ENCODE measurements around the gene UBR2.

Gene UBR2

GRCh38 chr6:42530751-42531150, 33.1 kb upstream of the UBR2 start:
- Histone ChIP-seq H3K4me1 (ENCODE audit: control insufficient read depth, insufficient read depth, low read length, unreplicated experiment) (no peaks in the 10 kb centered on the region), H3K79me2 (ENCODE audit: control insufficient read depth, insufficient read depth, low read length, unreplicated experiment) (no peaks in the 10 kb centered on the region), H3K27ac (ENCODE audit: low read depth, low read length) (no peak overlapping the region), H3K36me3 (ENCODE audit: insufficient read depth, low read length) (no peaks in the 10 kb centered on the region), H3K27me3 (ENCODE audit: insufficient read depth, low read length) (no peaks in the 10 kb centered on the region), H2AFZ (ENCODE audit: low read length, unreplicated experiment) (no peak overlapping the region), H3K4me3 (ENCODE audit: low read depth, low read length) (no peak overlapping the region)

DNA sequence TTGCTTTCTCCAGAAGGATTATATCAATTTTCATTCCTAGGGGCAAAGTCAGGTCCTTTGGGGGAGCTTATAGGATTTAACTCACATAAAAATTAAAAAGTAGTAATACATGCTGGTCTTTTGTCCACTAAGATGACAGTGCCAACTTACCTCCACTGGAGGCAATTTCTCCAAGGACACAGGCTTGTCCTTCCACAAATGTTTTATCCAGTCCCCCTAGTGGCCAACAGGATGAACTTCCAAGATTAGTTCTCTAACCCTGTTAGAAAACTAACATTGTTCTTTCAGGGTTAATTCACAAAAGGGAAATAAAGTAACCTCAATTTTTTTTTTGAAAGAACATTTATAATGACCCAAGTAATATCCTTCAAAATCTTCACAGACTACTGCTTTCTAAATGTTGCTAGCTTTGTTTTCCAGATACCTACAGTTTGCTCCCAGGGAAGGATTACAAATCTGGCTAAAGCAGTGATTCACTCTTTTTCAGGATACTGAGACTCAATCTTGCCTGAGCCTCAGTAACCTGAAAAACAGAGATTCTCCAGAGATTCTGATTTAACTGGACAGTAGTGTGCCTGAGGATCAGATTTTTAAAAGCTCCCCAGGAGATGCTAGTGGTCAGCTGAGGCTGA, 31.7 kb upstream of the UBR2 start:
- Histone ChIP-seq H3K4me1 (ENCODE audit: control insufficient read depth, insufficient read depth, low read length, unreplicated experiment) (no peaks in the 10 kb centered on the region), H3K79me2 (ENCODE audit: control insufficient read depth, insufficient read depth, low read length, unreplicated experiment) (no peaks in the 10 kb centered on the region), H3K27ac (ENCODE audit: low read depth, low read length) (no peak overlapping the region), H3K4me3 (ENCODE audit: low read depth, low read length) (no peak overlapping the region), H3K27me3 (ENCODE audit: insufficient read depth, low read length) (no peaks in the 10 kb centered on the region), H2AFZ (ENCODE audit: low read length, unreplicated experiment) (peak overlapping the region; percentile 73), H3K36me3 (ENCODE audit: insufficient read depth, low read length) (no peaks in the 10 kb centered on the region)

- H2AFZ ChIP-seq (ENCODE audit: low read length, unreplicated experiment), result no peak overlapping the region
- no peak overlapping the region for H3K27ac ChIP-seq (ENCODE audit: low read depth, low read length)
- H3K4me3 ChIP-seq (ENCODE audit: low read depth, low read length), result no peak overlapping the region
- H3K36me3 ChIP-seq (ENCODE audit: insufficient read depth, low read length), result no peaks in the 10 kb centered on the region
- no peaks in the 10 kb centered on the region for H3K27me3 ChIP-seq (ENCODE audit: insufficient read depth, low read length)
- no peaks in the 10 kb centered on the region for H3K79me2 ChIP-seq (ENCODE audit: control insufficient read depth, insufficient read depth, low read length, unreplicated experiment)
- no peaks in the 10 kb centered on the region for H3K4me1 ChIP-seq (ENCODE audit: control insufficient read depth, insufficient read depth, low read length, unreplicated experiment)
These were observed 30.0 kb upstream of the UBR2 start for GRCh38 chr6:42533794-42534193.

DNA sequence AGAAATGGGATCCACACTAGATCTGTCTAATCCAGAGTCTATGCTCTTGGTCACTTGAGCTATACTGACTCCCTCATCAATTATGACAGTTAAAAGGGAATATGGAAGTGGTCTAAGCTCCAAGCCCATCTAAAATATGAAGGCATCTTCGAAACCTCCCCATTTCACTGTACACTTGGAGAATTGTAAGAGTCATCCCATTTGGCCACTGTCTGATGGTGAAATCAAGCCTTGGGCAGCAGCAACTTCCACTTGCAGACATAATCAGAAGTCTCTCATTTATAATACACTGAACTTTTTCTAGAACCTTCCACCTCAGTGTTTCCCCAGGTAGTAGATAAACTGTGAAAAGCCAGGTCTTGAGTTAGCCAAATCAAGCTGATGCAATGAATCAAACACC, 26.3 kb upstream of the UBR2 start:
- Histone ChIP-seq H3K36me3 (ENCODE audit: insufficient read depth, low read length) (no peaks in the 10 kb centered on the region), H3K4me1 (ENCODE audit: control insufficient read depth, insufficient read depth, low read length, unreplicated experiment) (no peaks in the 10 kb centered on the region), H3K79me2 (ENCODE audit: control insufficient read depth, insufficient read depth, low read length, unreplicated experiment) (no peaks in the 10 kb centered on the region), H2AFZ (ENCODE audit: low read length, unreplicated experiment) (no peak overlapping the region), H3K27me3 (ENCODE audit: insufficient read depth, low read length) (no peaks in the 10 kb centered on the region), H3K4me3 (ENCODE audit: low read depth, low read length) (no peak overlapping the region), H3K27ac (ENCODE audit: low read depth, low read length) (no peak overlapping the region)

- no peak overlapping the region for H2AFZ ChIP-seq (ENCODE audit: low read length, unreplicated experiment)
- no peaks in the 10 kb centered on the region for H3K79me2 ChIP-seq (ENCODE audit: control insufficient read depth, insufficient read depth, low read length, unreplicated experiment)
- H3K4me1 ChIP-seq (ENCODE audit: control insufficient read depth, insufficient read depth, low read length, unreplicated experiment), result no peaks in the 10 kb centered on the region
- no peak overlapping the region for H3K27ac ChIP-seq (ENCODE audit: low read depth, low read length)
- H3K36me3 ChIP-seq (ENCODE audit: insufficient read depth, low read length), result no peaks in the 10 kb centered on the region
- no peaks in the 10 kb centered on the region for H3K27me3 ChIP-seq (ENCODE audit: insufficient read depth, low read length)
- no peak overlapping the region for H3K4me3 ChIP-seq (ENCODE audit: low read depth, low read length)
These were observed 24.7 kb upstream of the UBR2 start for GRCh38 chr6:42539135-42539534.

DNA sequence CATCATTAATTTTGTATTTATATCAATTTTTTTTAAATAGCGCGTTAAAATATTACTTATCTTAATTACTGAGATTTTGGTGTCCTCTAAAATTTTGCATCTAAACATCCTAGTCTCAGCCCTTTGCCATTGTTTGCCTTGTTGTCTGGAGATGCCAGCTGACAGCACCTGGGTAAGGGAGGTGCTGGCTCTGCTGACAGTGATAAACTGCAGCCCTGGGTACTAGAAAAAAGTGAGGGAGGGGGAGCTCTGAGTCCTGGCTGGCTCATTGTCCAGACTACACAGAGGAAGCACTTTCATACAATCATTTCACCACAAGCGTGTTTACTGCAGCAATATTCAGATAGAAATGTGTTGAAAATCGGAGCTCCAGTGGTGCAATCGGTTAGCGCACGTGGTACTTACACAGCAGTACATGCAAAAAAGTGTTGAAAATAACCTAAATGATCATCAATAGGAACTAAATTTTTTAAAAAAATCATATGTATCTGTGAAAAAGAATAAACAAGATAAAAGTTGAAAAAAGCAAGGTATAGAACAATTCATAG, 18.5 kb upstream of the UBR2 start:
- Histone ChIP-seq H3K4me1 (ENCODE audit: control insufficient read depth, insufficient read depth, low read length, unreplicated experiment) (peaks cover 12% of the 10 kb centered on the region), H3K36me3 (ENCODE audit: insufficient read depth, low read length) (no peaks in the 10 kb centered on the region), H3K4me3 (ENCODE audit: low read depth, low read length) (no peak overlapping the region), H3K27me3 (ENCODE audit: insufficient read depth, low read length) (no peaks in the 10 kb centered on the region), H3K79me2 (ENCODE audit: control insufficient read depth, insufficient read depth, low read length, unreplicated experiment) (no peaks in the 10 kb centered on the region), H2AFZ (ENCODE audit: low read length, unreplicated experiment) (no peak overlapping the region), H3K27ac (ENCODE audit: low read depth, low read length) (no peak overlapping the region)

DNA sequence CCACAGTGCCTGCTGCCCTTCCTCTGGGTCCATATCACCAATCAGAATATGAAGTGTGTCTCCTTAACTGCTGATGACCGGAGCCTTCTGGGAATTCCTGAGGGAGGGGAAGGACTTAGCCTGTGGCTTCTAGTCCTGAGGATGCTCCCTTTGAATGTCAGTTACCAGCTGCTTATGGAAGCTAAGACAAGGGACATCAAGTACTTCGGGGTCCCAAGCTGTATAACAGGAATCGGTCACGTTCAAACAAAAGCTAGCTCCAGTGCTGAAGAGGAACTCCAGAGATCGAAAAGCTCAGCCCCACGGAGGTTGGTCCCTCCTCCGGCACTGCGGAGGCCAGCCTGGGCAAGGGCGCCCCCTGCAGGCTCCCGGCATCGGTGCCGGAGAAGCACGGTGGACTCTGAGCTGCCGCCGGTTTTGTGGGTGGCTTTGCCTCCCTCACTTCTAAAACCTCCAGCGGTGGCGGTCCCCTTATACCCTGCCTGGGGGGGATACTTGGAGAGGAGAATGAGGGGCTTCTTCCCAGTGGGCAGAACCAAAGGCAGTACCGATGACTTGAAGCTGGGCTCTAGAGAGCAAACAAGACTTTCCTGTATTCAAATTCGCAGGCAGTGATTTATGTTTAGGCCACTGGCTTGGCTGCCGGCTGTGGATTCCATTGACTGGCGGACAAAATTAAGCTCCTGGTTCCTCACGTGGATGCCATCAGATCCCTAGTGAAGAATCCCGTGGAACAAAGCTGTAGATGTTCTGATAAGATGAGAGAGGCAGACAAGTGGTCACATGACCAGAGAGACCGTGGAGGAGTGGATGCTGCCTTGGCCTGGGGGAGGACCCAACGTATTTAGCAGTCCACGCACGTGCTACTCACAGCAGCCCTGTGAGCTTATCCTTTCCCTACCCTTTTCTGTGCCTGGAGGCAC, 16.2 kb upstream of the UBR2 start:
- peak overlapping the region; percentile 99 for H2AFZ ChIP-seq (ENCODE audit: low read length, unreplicated experiment)
- no peaks in the 10 kb centered on the region for H3K79me2 ChIP-seq (ENCODE audit: control insufficient read depth, insufficient read depth, low read length, unreplicated experiment)

DNA sequence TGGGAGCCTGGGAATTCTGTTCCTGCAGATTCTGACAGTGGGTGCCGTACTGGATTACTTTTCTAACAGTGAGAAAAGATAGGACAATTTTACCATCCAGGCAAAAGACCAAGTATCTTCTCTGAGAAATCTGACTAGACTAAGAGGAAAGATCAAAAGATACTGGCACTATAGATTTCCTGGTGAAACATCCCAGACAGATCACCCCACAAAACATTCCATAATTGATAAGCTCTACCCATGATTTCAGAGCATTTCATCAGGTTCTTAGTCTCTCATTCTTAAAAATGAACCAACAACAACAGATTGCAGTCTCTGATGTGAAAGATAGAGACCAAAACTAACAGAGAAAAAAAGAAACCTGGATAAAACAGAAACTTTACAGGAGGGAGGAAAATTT, 13.6 kb upstream of the UBR2 start:
- H2AFZ ChIP-seq (ENCODE audit: low read length, unreplicated experiment), result peak overlapping the region; percentile 43
- H3K27me3 ChIP-seq (ENCODE audit: insufficient read depth, low read length), result no peaks in the 10 kb centered on the region
- H3K79me2 ChIP-seq (ENCODE audit: control insufficient read depth, insufficient read depth, low read length, unreplicated experiment), result no peaks in the 10 kb centered on the region
- no peak overlapping the region for H3K27ac ChIP-seq (ENCODE audit: low read depth, low read length)
- peaks cover 16% of the 10 kb centered on the region for H3K4me1 ChIP-seq (ENCODE audit: control insufficient read depth, insufficient read depth, low read length, unreplicated experiment)
- no peaks in the 10 kb centered on the region for H3K36me3 ChIP-seq (ENCODE audit: insufficient read depth, low read length)
- H3K4me3 ChIP-seq (ENCODE audit: low read depth, low read length), result no peak overlapping the region

More for the DNA sequence above, 16.2 kb upstream of the UBR2 start:
- Histone ChIP-seq H3K4me3 (ENCODE audit: low read depth, low read length) (peak overlapping the region; percentile 90), H3K4me1 (ENCODE audit: control insufficient read depth, insufficient read depth, low read length, unreplicated experiment) (peaks cover 16% of the 10 kb centered on the region), H3K36me3 (ENCODE audit: insufficient read depth, low read length) (no peaks in the 10 kb centered on the region), H3K27me3 (ENCODE audit: insufficient read depth, low read length) (no peaks in the 10 kb centered on the region), H3K27ac (ENCODE audit: low read depth, low read length) (0 out of 2 replicates have a peak overlapping the region, but pooled peaks have one; percentile 12)

DNA sequence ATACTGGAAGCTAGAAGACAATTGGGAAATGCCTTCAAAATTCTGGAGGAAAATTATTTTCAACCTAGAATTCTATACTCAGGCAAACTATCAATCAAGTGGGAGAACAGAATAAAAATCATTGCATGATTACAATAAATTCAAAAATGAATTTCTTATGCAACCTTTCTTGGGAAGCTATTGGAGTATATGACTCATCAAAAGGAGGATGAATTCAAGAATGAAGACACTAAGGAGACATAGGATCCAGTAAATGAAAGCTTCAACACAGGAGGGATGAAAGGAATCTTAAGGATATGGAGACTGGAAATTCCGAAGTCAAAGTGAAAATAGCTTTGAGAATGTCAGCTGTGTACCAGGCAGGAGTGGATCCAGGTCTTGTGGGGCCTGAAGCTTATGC, 12.6 kb upstream of the UBR2 start:
- Histone ChIP-seq H3K4me3 (ENCODE audit: low read depth, low read length) (no peak overlapping the region), H3K27ac (ENCODE audit: low read depth, low read length) (no peak overlapping the region), H3K36me3 (ENCODE audit: insufficient read depth, low read length) (no peaks in the 10 kb centered on the region)

GRCh38 chr6:42552380-42552779, 11.4 kb upstream of the UBR2 start:
- Histone ChIP-seq H3K4me3 (ENCODE audit: low read depth, low read length) (no peak overlapping the region), H3K36me3 (ENCODE audit: insufficient read depth, low read length) (no peaks in the 10 kb centered on the region), H2AFZ (ENCODE audit: low read length, unreplicated experiment) (no peak overlapping the region), H3K4me1 (ENCODE audit: control insufficient read depth, insufficient read depth, low read length, unreplicated experiment) (peaks cover 13% of the 10 kb centered on the region), H3K79me2 (ENCODE audit: control insufficient read depth, insufficient read depth, low read length, unreplicated experiment) (no peaks in the 10 kb centered on the region), H3K27ac (ENCODE audit: low read depth, low read length) (no peak overlapping the region), H3K27me3 (ENCODE audit: insufficient read depth, low read length) (no peaks in the 10 kb centered on the region)

More for the DNA sequence above, 12.6 kb upstream of the UBR2 start:
- H3K4me1 ChIP-seq (ENCODE audit: control insufficient read depth, insufficient read depth, low read length, unreplicated experiment), result peaks cover 16% of the 10 kb centered on the region
- H3K79me2 ChIP-seq (ENCODE audit: control insufficient read depth, insufficient read depth, low read length, unreplicated experiment), result no peaks in the 10 kb centered on the region
- H3K27me3 ChIP-seq (ENCODE audit: insufficient read depth, low read length), result no peaks in the 10 kb centered on the region
- H2AFZ ChIP-seq (ENCODE audit: low read length, unreplicated experiment), result no peak overlapping the region
